Measurements from ENCODE around the gene FRS3. TPM values are rescaled to one million over a fixed set of nuclear protein-coding genes. Genes with fewer than 3 reads are reported as not detected.

Gene FRS3
- total and polyA plus RNA-seq, 9 of the 15 experiments (the other 6 are each of a cell fraction or from before 2014, with no cell fraction given) = 0.03 to 3.7 (median 1.6) TPM

DNA sequence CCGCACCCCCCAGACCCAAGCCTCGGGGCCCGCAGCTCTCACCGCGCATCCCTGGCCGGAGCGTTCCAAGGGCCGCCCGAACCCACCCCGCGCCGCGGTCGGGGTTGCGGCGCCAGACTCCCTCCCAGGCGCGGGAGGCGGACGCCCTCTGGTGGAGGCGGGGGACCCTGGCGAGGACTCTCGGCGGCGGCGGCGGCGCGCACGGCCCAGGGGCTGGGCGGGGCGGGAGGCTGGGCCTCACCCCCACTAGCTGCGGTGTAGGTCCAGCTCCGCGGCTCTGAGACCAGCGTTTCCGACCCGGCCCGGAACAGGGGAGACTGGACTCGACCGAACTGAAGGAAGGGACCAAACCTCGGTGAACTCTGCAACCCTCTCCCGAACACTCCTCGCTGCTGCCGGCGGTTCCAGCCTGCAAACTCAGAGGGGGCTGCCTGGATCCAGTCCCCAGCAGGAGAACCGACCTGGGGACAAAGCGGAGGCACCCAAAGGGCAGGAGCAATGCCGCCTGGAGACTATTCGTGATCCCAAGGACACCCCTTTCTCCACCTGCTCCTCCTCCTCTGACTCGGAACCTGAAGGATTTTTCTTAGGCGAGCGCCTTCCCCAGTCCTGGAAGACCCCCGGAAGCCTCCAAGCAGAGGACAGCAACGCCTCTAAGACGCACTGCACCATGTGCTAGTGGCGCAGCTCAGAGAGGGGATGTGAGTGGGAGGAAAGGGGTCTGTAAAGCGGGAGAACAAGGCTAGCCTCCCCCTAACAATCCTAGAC lies 6.9 kb upstream of the FRS3 start (continued):
- TF ChIP-seq ZBED1 (IDR thresholded peaks at IDR 0.05) (0 out of 2 replicates have a peak, but pooled peaks have one; percentile 40), NONO (IDR thresholded peaks at IDR 0.05; ENCODE audit: low read depth in 2 of 2, low read length in 1 of 2) (peak in 1 of 2 experiments; percentile 92; a peak in 2 of 4 replicates), ZNF644 (tag; IDR thresholded peaks at IDR 0.05; ENCODE audit: low read depth) (no peak), PML (IDR thresholded peaks at IDR 0.05; ENCODE audit: low read length) (no peak), MCM5 (IDR thresholded peaks at IDR 0.05; ENCODE audit: low read depth) (no peak), CHD1 (IDR thresholded peaks at IDR 0.05; ENCODE audit: low read length) (peak; percentile 89), MED1 (CRISPR knock-in tag; IDR thresholded peaks at IDR 0.05; ENCODE audit: borderline replicate concordance) (no peak), ADNP (tag; IDR thresholded peaks at IDR 0.05) (no peak), ZBTB33 (CRISPR knock-in tag; IDR thresholded peaks at IDR 0.05) (peak; percentile 26; the same call in 1 of the 2 replicates), CBX5 (IDR thresholded peaks at IDR 0.05; ENCODE audit: borderline replicate concordance, low read depth) (no peak), THRAP3 (IDR thresholded peaks at IDR 0.05; ENCODE audit: borderline replicate concordance) (0 out of 2 replicates have a peak, but pooled peaks have one; percentile 12), LEF1 (IDR thresholded peaks at IDR 0.05) (no peak), XRCC5 (IDR thresholded peaks at IDR 0.05; ENCODE audit: low read depth, low read length) (peak; percentile 57), E2F3 (CRISPR knock-in tag; IDR thresholded peaks at IDR 0.05) (0 out of 2 replicates have a peak, but pooled peaks have one; percentile 48), ZNF165 (CRISPR knock-in tag; IDR thresholded peaks at IDR 0.05; ENCODE audit: borderline replicate concordance) (0 out of 2 replicates have a peak, but pooled peaks have one; percentile 54), ZNF282 (CRISPR knock-in tag; IDR thresholded peaks at IDR 0.05) (0 out of 2 replicates have a peak, but pooled peaks have one; percentile 70), TCFL5 (CRISPR knock-in tag; conservative IDR thresholded peaks at IDR 0.05) (no peak)
- TF ChIP-seq, protein P1, sequence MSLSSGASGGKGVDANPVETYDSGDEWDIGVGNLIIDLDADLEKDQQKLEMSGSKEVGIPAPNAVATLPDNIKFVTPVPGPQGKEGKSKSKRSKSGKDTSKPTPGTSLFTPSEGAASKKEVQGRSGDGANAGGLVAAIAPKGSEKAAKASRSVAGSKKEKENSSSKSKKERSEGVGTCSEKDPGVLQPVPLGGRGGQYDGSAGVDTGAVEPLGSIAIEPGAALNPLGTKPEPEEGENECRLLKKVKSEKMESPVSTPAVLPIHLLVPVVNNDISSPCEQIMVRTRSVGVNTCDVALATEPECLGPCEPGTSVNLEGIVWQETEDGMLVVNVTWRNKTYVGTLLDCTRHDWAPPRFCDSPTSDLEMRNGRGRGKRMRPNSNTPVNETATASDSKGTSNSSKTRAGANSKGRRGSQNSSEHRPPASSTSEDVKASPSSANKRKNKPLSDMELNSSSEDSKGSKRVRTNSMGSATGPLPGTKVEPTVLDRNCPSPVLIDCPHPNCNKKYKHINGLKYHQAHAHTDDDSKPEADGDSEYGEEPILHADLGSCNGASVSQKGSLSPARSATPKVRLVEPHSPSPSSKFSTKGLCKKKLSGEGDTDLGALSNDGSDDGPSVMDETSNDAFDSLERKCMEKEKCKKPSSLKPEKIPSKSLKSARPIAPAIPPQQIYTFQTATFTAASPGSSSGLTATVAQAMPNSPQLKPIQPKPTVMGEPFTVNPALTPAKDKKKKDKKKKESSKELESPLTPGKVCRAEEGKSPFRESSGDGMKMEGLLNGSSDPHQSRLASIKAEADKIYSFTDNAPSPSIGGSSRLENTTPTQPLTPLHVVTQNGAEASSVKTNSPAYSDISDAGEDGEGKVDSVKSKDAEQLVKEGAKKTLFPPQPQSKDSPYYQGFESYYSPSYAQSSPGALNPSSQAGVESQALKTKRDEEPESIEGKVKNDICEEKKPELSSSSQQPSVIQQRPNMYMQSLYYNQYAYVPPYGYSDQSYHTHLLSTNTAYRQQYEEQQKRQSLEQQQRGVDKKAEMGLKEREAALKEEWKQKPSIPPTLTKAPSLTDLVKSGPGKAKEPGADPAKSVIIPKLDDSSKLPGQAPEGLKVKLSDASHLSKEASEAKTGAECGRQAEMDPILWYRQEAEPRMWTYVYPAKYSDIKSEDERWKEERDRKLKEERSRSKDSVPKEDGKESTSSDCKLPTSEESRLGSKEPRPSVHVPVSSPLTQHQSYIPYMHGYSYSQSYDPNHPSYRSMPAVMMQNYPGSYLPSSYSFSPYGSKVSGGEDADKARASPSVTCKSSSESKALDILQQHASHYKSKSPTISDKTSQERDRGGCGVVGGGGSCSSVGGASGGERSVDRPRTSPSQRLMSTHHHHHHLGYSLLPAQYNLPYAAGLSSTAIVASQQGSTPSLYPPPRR (CRISPR knock-in tag; IDR thresholded peaks at IDR 0.05; ENCODE audit: borderline replicate concordance) = 0 out of 2 replicates have a peak, but pooled peaks have one; percentile 83

Data from K562 (cell line).